GM11168 (cell line): ENCODE data around the gene UNG.

Experiments
- in situ Hi-C: fragments of 300-500 bp; cut with MboI; formaldehyde crosslinking; loops from one replicate; pipeline ENCODE4 v1.12.0; 2022; ENCODE audit warnings: low sequenced_read_pairs; ENCODE audit not compliant: unreplicated experiment

UNG gene

GRCh38 chr12:109087250-109087649 is 10.1 kb upstream of the UNG start:
- in situ Hi-C loops = loop anchor here (25.0 kb wide), 1 partner anchor 225 kb away; the partner anchor contains the start of gene SSH1

GRCh38 chr12:109088818-109089217 is 8.6 kb upstream of the UNG start:
- in situ Hi-C loops = loop anchor here (25.0 kb wide), 1 partner anchor 227 kb away; the partner anchor contains the start of gene SSH1

- in situ Hi-C loops = loop anchor here (10.0 to 25.0 kb wide), 3 partner anchors 135 to 445 kb away; partner anchors contain the start of gene SSH1
These were observed 7.7 kb upstream of the UNG start for GRCh38 chr12:109089683-109090082.

GRCh38 chr12:109092497-109093021 is 4.8 kb upstream of the UNG start:
- in situ Hi-C loops = loop anchor here (10.0 to 25.0 kb wide), 3 partner anchors 138 to 448 kb away; partner anchors contain the start of gene SSH1

DNA sequence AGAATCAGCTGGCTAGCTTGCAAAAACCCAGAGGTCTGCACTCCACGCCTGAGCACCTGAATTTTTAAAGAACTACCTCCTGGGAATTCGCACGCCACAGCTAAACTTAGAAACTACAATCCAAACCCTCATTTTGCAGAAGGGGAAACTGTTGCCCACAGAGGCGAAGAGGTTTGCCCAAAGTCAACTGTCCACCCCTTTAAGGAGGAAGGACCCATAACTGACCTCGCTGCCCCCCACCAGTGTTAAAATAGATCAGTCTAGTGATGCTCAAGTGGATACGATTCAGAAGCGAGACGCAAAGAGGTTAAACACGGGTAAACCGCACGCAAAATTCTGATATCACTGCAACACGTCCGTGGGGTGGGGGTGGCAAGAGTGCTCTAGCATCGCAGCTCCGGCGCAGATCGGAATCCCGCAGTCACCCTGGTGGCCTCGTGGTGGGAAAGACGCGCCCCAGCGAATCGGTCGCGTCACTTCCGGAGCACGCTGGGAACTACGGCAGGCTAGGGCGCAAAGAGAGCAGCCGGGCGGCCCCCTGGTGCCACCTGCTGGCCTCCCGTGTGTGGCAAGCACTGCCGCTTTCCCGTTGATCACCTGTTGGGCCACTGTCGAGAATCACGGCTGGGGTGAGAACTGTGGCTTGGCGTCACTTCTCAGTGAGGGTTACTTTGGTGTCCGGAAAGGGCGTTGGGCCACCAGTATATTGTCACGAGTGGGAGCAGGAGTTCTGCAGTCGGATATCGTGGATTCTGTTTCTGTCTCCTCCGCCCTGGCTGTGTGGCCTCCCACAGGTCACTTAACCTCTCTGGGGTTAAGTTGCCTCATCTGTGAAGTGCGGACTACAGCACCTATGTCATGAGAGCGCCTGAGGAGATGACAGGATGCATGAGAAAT is 4.1 kb upstream of the UNG start, which contains the start of gene ALKBH2:
ALKBH2 (minus strand) TSS at position 451 of the 897 bp plus-strand sequence. CDS start 686 bp downstream, outside the sequence.
- in situ Hi-C loops = loop anchor here (10.0 to 25.0 kb wide), 3 partner anchors 138 to 448 kb away; partner anchors contain the start of gene SSH1

DNA sequence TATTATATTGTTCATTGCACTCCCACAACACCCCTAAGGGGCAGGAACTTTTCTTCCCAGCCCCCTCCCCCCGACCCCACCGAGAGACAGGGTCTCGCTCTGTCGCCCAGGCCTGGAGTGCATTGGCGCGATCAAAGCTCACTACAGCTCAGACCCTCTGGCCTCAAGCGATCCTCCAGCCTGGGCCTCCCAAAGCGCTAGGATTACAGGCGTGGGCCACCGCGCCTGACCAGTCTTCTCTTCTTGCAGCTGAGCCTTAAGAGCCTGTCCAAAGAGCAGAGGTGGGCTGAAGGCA is 310 bp upstream of the UNG start:
- in situ Hi-C loops = loop anchor here (10.0 to 25.0 kb wide), 3 partner anchors 142 to 452 kb away; partner anchors contain the start of gene SSH1

DNA sequence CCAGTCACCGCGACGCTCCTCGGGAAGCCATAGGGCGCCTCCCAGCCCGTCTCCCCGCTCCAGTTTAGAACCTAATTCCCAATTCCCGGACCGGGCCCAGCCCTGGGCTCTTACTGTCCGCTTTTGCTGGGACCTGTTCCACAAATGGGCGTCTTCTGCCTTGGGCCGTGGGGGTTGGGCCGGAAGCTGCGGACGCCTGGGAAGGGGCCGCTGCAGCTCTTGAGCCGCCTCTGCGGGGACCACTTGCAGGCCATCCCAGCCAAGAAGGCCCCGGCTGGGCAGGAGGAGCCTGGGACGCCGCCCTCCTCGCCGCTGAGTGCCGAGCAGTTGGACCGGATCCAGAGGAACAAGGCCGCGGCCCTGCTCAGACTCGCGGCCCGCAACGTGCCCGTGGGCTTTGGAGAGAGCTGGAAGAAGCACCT is 797 bp downstream of the UNG start:
- in situ Hi-C loops = loop anchor here (10.0 to 25.0 kb wide), 3 partner anchors 143 to 453 kb away; partner anchors contain the start of gene SSH1

- in situ Hi-C loops = loop anchor here (10.0 to 25.0 kb wide), 3 partner anchors 144 to 454 kb away; partner anchors contain the start of gene SSH1
These were observed 1.3 kb downstream of the UNG start for GRCh38 chr12:109098651-109099050.

- in situ Hi-C loops = loop anchor here (10.0 to 25.0 kb wide), 3 partner anchors 145 to 455 kb away; partner anchors contain the start of gene SSH1
These were observed 2.1 kb downstream of the UNG start for GRCh38 chr12:109099431-109100020.

GRCh38 chr12:109100741-109101140 is 3.3 kb downstream of the UNG start:
- in situ Hi-C loops = no loop called here

- in situ Hi-C loops = no loop called here
These were observed 5.1 kb downstream of the UNG start for GRCh38 chr12:109102491-109102890.

GRCh38 chr12:109105176-109105575 is 7.8 kb downstream of the UNG start:
- in situ Hi-C loops = no loop called here

DNA sequence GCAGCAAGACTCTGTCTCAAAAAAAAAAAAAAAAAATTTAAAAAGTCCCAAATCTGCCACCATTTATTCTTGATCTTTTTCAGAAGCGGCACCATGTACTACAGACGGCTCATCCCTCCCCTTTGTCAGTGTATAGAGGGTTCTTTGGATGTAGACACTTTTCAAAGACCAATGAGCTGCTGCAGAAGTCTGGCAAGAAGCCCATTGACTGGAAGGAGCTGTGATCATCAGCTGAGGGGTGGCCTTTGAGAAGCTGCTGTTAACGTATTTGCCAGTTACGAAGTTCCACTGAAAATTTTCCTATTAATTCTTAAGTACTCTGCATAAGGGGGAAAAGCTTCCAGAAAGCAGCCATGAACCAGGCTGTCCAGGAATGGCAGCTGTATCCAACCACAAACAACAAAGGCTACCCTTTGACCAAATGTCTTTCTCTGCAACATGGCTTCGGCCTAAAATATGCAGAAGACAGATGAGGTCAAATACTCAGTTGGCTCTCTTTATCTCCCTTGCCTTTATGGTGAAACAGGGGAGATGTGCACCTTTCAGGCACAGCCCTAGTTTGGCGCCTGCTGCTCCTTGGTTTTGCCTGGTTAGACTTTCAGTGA is 12.5 kb downstream of the UNG start:
- in situ Hi-C loops = no loop called here

DNA sequence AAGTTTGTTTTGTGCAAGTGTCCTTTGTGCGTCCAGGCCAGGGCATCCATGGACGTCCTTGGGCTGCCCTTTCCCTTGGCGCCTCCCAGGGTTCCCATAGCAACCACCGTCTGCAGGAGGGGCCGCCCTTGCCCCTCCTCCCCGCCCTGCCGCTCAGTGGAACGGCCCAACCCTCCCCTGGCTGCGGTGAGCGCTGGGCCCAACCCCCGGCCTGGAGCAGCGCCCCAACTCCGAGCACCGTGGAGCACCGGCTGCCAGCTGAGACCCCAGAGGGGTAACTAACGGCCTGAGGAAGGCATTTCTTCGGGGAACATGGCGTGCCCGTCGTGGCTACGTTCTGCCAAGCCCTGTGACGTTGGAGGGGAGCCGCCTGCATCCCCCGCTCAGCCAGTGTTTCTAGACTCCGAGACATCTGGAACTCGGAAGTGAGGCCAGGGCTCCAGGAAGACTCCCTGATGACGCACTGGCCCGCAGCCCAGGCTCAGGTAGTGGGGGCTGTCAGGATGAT is 13.6 kb downstream of the UNG start:
- in situ Hi-C loops = no loop called here

DNA sequence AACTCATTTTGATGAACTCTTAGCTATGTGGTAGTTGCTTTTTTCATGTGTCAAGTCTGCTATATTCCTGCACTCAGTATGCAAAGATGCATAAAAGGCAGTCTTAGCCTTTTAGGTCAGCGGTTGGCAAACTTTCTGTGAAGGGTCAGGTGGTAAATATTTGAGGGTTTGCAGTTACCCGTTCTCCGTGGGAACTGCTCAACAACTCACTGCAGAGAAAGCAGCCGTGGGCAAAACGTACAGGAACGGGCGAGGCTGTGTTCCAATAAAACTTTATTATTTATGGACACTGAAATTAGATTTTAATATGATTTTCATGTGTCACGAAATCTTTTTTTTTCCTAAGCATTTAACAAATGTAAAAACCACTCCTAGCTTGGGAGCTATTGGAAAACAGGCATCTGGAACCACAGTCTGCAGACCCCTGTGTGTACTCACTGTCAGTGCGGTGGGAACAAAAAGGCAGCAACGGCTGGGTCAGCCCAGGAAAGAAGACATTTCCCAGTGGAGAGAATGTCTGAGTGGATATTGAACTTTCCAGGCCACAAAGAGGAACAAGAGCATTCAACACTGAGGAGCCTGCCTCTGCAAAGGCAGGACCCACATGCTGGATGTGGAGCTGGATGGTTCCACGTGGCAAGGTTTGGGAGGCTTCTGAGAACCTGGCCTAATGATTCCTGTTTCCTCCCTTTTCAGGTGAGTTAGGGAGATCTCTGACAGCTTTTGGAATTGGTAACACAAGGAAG is 15.5 kb downstream of the UNG start:
- in situ Hi-C loops = no loop called here

DNA sequence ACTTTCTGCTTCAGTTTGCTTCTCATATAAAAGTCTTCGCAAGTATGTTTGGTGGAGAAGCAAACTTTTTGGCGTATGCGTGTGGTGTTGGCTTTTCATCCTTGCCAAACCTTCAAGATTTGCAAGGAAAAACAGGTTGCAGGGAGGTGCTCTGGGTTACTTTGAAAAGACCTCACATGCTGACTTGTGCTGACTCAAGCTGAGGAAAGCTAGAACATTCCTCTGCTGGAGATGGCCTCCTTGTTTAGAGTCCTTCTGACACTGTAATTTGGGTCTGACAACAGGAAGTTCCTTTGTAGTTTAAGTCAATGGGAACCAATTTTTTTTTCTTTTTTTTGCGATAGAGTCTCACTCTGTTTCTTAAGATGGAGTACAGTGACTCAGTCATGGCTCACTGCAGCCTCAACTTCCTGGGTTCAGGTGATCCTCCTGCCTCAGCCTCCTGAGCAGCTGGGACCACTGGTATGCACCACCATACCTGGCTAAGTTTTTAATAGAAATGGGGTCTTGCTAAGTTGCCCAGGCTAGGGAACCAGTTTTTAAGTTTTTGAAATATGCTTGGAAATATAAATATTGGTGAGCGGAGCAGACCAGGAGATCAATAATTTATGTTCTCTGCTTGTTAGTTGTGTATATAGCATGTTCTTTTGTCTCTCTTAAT is 16.4 kb downstream of the UNG start:
- in situ Hi-C loops = no loop called here

DNA sequence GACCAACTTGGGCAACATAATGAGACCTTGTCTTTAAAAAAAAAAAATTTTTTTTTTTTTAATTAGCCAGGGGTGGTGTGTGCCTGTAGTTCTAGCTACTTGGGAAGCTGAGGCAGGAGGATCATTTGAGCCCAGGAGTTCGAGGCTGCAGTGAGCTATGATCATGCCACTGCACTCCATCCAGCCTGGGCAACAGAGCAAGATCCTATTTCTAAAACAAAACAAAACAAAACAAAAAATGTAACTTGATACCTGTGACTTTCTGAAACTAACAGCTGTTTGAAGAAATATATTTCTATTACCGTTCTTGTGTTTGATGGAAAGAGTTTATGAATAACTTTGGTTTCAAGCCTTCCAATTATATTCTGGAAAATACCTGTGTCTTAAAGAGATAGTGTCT is 17.2 kb downstream of the UNG start:
- in situ Hi-C loops = loop anchor here (5.0 kb wide), 1 partner anchor 278 kb away; no protein-coding TSS in a partner anchor

DNA sequence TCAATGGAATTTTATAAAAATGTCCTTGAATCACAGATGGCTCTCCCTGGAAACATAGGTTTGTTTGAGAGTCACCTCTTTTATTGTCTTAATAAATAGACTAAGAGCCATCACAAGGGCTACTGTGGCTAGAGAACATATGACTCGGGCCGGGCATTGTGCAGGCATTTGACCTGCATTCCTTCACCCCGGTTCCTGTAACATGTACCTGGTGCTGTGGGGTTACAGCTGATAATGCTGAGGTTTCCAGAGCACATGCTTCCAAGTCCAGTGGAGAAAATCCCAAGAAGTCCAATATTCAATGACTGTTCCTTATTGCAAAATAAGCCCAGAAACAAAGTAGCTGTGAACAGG is 18.0 kb downstream of the UNG start:
- in situ Hi-C loops = loop anchor here (5.0 kb wide), 1 partner anchor 277 kb away; no protein-coding TSS in a partner anchor
